DOHH2 (cell line): ENCODE measurements around the gene CYSRT1.

Experiments
- H3F3A ChIP-seq: fragments of 200-600 bp; sonication (generic), shearing (Covaris generic); 2 replicates; pipeline ENCODE4 v1.6.0; 2016; ENCODE audit warnings: antibody characterized with exemption, mild to moderate bottlenecking; ENCODE audit not compliant: control insufficient read depth, insufficient read depth
- H3K27ac ChIP-seq: fragments of 200-600 bp; sonication (generic); 2 replicates; pipeline ENCODE4 v1.5.1; 2014; ENCODE audit warnings: low read depth, mild to moderate bottlenecking, low read length, moderate library complexity
- H3K27me3 ChIP-seq: fragments of 200-600 bp; sonication (generic); 2 replicates; pipeline ENCODE4 v1.6.1; 2014; ENCODE audit warnings: mild to moderate bottlenecking, low read length, mixed read lengths; ENCODE audit not compliant: control insufficient read depth
- H3K36me3 ChIP-seq: fragments of 200-600 bp; sonication (generic); 2 replicates; pipeline ENCODE4 v1.6.1; 2014; ENCODE audit warnings: mild to moderate bottlenecking, low read length, moderate library complexity, mixed read lengths; ENCODE audit not compliant: control insufficient read depth
- H3K4me1 ChIP-seq: fragments of 200-600 bp; sonication (generic); 2 replicates; pipeline ENCODE4 v1.6.1; 2014; ENCODE audit warnings: mild to moderate bottlenecking, low read length, mixed read lengths; ENCODE audit not compliant: control insufficient read depth
- H3K4me2 ChIP-seq: fragments of 200-600 bp; sonication (generic); 2 replicates; pipeline ENCODE4 v1.6.0; 2014; ENCODE audit warnings: mild to moderate bottlenecking, low read length, moderate library complexity
- H3K4me3 ChIP-seq: fragments of 200-600 bp; sonication (generic); 2 replicates; pipeline ENCODE4 v1.5.1; 2014; ENCODE audit warnings: mild to moderate bottlenecking, low read length, mixed read lengths
- H3K79me2 ChIP-seq: fragments of 200-600 bp; sonication (generic); 2 replicates; pipeline ENCODE4 v1.6.1; 2014; ENCODE audit warnings: mild to moderate bottlenecking, low read length, mixed read lengths; ENCODE audit not compliant: control insufficient read depth
- H3K9me2 ChIP-seq: fragments of 200-600 bp; sonication (generic); replicated peaks from 2 replicates; pipeline ENCODE4 v1.6.1; 2014; ENCODE audit warnings: mild to moderate bottlenecking, low read length, mixed read lengths; ENCODE audit not compliant: control insufficient read depth
- H3K9me3 ChIP-seq: fragments of 200-600 bp; sonication (generic); 2 replicates; pipeline ENCODE4 v1.6.1; 2014; ENCODE audit warnings: antibody characterized with exemption, low read length, mixed read lengths; ENCODE audit not compliant: control insufficient read depth, insufficient read depth
- H4K20me1 ChIP-seq: fragments of 200-600 bp; sonication (generic); 2 replicates; pipeline ENCODE4 v1.6.0; 2014; ENCODE audit warnings: low read depth, mild to moderate bottlenecking, antibody characterized with exemption, low read length, moderate library complexity; ENCODE audit not compliant: control insufficient read depth, insufficient read depth
- EZH2phosphoT487 ChIP-seq: fragments of 200-600 bp; sonication (generic); IDR thresholded peaks from 2 replicates; pipeline ENCODE4 v1.6.1; 2017; ENCODE audit warnings: borderline replicate concordance, mild to moderate bottlenecking, antibody characterized with exemption, low read length, moderate library complexity, mixed read lengths
- TF ChIP-seq, protein P1 (sequence below): fragments of 200-600 bp; sonication (generic); IDR thresholded peaks from one replicate; pipeline ENCODE4 v1.5.1; 2014; ENCODE audit warnings: antibody characterized with exemption, mild to moderate bottlenecking, low read depth, low read length; ENCODE audit not compliant: poor library complexity, severe bottlenecking

Gene CYSRT1

DNA sequence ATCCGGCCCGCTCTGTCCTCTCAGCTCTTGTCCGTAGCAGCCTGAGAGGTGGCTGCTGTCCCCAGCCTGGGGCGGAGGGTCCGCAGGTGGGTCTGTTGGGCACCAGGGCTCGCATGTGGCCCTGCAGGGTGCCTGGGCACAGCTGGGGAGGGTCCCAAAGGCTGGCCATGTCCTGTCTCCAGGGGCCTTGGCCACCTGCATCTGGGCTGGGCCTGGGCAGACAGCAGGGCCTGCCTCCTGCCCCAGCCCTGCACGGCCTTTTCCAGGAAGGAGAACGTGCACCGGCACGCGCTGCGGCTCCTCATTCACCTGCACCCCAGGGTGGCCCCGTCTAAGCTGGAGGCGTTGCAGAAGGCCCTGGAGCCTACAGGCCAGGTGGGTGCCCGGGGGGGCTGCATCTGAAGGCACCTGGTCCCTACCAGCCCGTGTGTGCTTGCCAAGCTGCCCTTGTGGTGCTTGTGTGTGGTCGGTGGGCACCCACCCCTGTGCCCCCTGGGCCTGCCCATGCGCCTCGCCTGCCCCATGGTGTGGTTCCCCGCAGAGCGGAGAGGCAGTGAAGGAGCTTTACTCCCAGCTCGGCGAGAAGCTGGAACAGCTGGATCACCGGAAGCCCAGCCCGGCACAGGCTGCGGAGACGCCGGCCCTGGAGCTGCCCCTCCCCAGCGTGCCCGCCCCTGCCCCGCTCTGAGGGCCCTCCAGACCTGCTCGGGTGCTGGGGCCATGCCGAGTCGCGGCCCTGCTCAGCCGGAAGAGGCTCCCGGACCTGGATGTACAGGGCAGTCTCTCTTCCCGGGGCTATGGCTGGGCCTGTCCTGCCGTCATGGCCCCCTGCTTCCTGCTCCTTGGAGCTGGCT is 47.5 kb downstream of the CYSRT1 start:
- H3K4me1 ChIP-seq: peaks cover 95% of the 10 kb centered on the region
- no peaks in the 10 kb centered on the region for H3K27me3 ChIP-seq
- H3K4me3 ChIP-seq: no peak overlapping the region
- no peaks in the 10 kb centered on the region for H3K9me3 ChIP-seq
- TF ChIP-seq EZH2phosphoT487: no peak
- TF ChIP-seq, protein P1, sequence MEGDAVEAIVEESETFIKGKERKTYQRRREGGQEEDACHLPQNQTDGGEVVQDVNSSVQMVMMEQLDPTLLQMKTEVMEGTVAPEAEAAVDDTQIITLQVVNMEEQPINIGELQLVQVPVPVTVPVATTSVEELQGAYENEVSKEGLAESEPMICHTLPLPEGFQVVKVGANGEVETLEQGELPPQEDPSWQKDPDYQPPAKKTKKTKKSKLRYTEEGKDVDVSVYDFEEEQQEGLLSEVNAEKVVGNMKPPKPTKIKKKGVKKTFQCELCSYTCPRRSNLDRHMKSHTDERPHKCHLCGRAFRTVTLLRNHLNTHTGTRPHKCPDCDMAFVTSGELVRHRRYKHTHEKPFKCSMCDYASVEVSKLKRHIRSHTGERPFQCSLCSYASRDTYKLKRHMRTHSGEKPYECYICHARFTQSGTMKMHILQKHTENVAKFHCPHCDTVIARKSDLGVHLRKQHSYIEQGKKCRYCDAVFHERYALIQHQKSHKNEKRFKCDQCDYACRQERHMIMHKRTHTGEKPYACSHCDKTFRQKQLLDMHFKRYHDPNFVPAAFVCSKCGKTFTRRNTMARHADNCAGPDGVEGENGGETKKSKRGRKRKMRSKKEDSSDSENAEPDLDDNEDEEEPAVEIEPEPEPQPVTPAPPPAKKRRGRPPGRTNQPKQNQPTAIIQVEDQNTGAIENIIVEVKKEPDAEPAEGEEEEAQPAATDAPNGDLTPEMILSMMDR: no peak
- no peaks in the 10 kb centered on the region for H3K9me2 ChIP-seq
- H3K27ac ChIP-seq: no peak overlapping the region
- peaks cover 53% of the 10 kb centered on the region for H3K36me3 ChIP-seq
- H3K79me2 ChIP-seq: peaks cover 35% of the 10 kb centered on the region
- no peaks in the 10 kb centered on the region for H4K20me1 ChIP-seq
- no peak overlapping the region for H3K4me2 ChIP-seq
- peaks cover 26% of the 10 kb centered on the region for H3F3A ChIP-seq

DNA sequence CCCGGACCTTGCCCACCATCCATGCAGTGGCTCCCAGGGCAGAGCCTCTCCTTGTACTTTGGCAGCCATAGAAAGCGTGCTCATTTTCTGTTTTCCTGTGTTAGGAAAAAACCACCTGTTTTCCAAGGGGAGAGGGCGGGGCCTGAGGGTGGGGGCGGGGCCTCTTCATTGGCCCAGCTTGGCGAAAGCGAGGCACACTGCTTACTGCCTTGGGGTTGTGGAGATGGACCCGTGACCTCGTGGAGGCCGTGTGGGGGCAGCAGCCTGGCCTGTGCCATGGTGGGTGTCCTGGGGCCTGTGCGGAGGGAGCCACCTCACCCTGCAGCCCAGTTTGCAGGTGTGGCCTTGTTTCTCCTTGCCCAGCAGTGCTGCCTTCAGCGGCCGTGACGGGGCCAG is 48.1 kb downstream of the CYSRT1 start:
- peak overlapping the region; percentile 85; the same call in 1 of the 2 replicates for H3K27ac ChIP-seq
- peak overlapping the region; percentile 85 for H3K4me2 ChIP-seq
- TF ChIP-seq, protein P1: no peak
- no peak for TF ChIP-seq EZH2phosphoT487
- no peaks in the 10 kb centered on the region for H3K9me2 ChIP-seq
- H3K79me2 ChIP-seq: peaks cover 39% of the 10 kb centered on the region
- H3K27me3 ChIP-seq: no peaks in the 10 kb centered on the region
- H3F3A ChIP-seq: peaks cover 22% of the 10 kb centered on the region
- H4K20me1 ChIP-seq: no peaks in the 10 kb centered on the region
- H3K36me3 ChIP-seq: peaks cover 52% of the 10 kb centered on the region
- no peaks in the 10 kb centered on the region for H3K9me3 ChIP-seq
- no peak overlapping the region for H3K4me3 ChIP-seq
- H3K4me1 ChIP-seq: peaks cover 95% of the 10 kb centered on the region

DNA sequence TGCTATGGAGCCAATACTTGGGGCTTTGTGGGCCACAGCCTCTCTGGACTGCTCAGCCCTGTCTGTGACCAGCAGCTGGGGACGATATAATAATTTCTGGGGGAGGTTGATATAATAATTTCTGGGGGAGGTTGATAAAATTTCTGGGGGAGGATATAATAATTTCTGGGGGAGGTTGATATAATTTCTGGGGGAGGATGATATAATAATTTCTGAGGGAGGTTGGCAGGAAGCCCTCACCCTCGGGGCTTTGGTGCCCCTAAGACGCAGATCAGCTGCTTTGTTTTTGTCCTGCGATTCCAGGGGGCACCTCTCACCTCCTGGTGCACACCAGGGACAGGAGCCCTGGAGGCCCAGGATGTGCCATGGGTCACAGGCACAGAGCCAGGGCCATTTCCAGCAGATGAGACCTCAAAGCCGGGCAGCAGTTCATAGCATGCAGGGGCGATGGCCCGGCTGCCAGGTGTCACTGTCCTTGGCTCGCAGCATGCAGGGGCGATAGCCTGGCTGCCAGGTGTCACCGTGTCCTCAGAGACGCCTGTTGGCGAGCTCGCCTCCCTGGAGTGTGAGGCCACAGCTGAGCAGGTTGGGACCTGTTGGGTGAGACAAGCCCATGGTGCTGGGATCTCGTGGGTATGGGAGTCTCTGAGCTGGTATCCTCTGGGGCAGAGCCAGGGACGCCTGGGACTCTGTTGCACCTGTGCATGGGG is 48.8 kb downstream of the CYSRT1 start:
- H3K9me2 ChIP-seq: no peaks in the 10 kb centered on the region
- TF ChIP-seq, protein P1: no peak
- TF ChIP-seq EZH2phosphoT487: no peak

More for the DNA sequence above, 48.8 kb downstream of the CYSRT1 start:
- peaks cover 48% of the 10 kb centered on the region for H3K36me3 ChIP-seq
- H3K79me2 ChIP-seq: peaks cover 35% of the 10 kb centered on the region
- H3K27ac ChIP-seq: peak overlapping the region; percentile 85
- H3F3A ChIP-seq: peaks cover 15% of the 10 kb centered on the region
- H3K9me3 ChIP-seq: no peaks in the 10 kb centered on the region
- peak overlapping the region; percentile 85 for H3K4me2 ChIP-seq
- no peaks in the 10 kb centered on the region for H3K27me3 ChIP-seq
- peaks cover 94% of the 10 kb centered on the region for H3K4me1 ChIP-seq
- peak overlapping the region; percentile 85 for H3K4me3 ChIP-seq
- H4K20me1 ChIP-seq: no peaks in the 10 kb centered on the region
